K562 (cell line): Measurements from ENCODE around the gene ZNF689. TPM values are rescaled to one million over a fixed set of nuclear protein-coding genes. Genes with fewer than 3 reads are reported as not detected.

Source experiments
- ATAC-seq: fragments of 200-7000 bp; cut with Tn5 transposase; 3 replicates; pipeline ENCODE4 v1.9.1; 2020; ENCODE audit warnings: moderate library complexity
- BruUV-seq: library from RNA; stranded (reverse); fragments of 400-500 nt; replicated peaks from 2 replicates; lab custom pipeline; 2021; lab: Mats Ljungman, UMichigan
- CTCF ChIA-PET: fragments of 300-600 bp; formaldehyde crosslinking; extraction: SDS; loops from one replicate; lab custom pipeline; 2021; ENCODE audit warnings: low intra/inter-chr PET ratio; lab: Yijun Ruan, JAX
- POLR2A ChIA-PET: fragments of 300-600, 350-650 bp; sonication (Branson Sonifier 250); formaldehyde crosslinking; extraction: SDS; loops from one replicate; lab custom pipeline; 2021; ENCODE audit warnings: antibody characterized with exemption, inconsistent platforms; lab: Yijun Ruan, JAX
- DNase-seq, 4 experiments: peaks; one replicate each; pipeline versions ENCODE4 v3.0.0 to v3.0.0-alpha.2; 2011 to 2018; ENCODE audit warnings: low spot score in 3 of 4, mixed read lengths in 3 of 4; ENCODE audit errors: extremely low read depth in 1 of 4
- FAIRE-seq: peaks from 2 replicates; lab custom pipeline; 2011; peaks lifted over from hg19 to GRCh38; lab: Jason Lieb, UNC
- H2AFZ ChIP-seq: 2 replicates; pipeline ENCODE4 v1.6.0; 2011; ENCODE audit warnings: low read depth, low read length, control low read depth, inconsistent platforms
- H3K27ac ChIP-seq: fragments of 200-600 bp; 3 replicates; pipeline ENCODE4 v1.8.0; 2011; ENCODE audit warnings: low read depth, mild to moderate bottlenecking, control low read depth, inconsistent platforms, low read length, moderate library complexity, mixed read lengths; ENCODE audit errors: extremely low read depth
- H3K27me3 ChIP-seq, 2 experiments: fragments of 300-600 bp in 1 of 2; 2 replicates in 1 of 2; 3 replicates in 1 of 2; pipeline versions ENCODE4 v1.6.0 to v1.8.0; 2011; ENCODE audit warnings: inconsistent platforms in 2 of 2, low read length in 2 of 2, mild to moderate bottlenecking in 1 of 2, mixed read lengths in 1 of 2, moderate library complexity in 1 of 2; ENCODE audit not compliant: control insufficient read depth in 2 of 2, insufficient read depth in 2 of 2
- H3K36me3 ChIP-seq: fragments of 300-600 bp; 3 replicates; pipeline ENCODE4 v1.8.0; 2011; ENCODE audit warnings: mild to moderate bottlenecking, low read length, inconsistent platforms; ENCODE audit not compliant: control insufficient read depth, insufficient read depth
- H3K4me1 ChIP-seq, 2 experiments: fragments of 200-600 bp in 1 of 2; replicated peaks in 1 of 2; 2 replicates in 1 of 2; 3 replicates in 1 of 2; pipeline versions ENCODE4 v1.5.1 to v1.8.0; 2011; ENCODE audit warnings: inconsistent platforms in 2 of 2, low read length in 2 of 2, mild to moderate bottlenecking in 1 of 2, mixed read lengths in 1 of 2, moderate library complexity in 1 of 2; ENCODE audit not compliant: control insufficient read depth in 2 of 2, insufficient read depth in 2 of 2
- H3K4me2 ChIP-seq: 2 replicates; pipeline ENCODE4 v1.6.1; 2011; ENCODE audit warnings: low read length, control low read depth, inconsistent platforms, mixed read lengths; ENCODE audit not compliant: insufficient read depth
- H3K4me3 ChIP-seq: fragments of 200-600 bp; sonication (generic), shearing (Covaris generic); 2 replicates; pipeline ENCODE4 v1.5.1; 2016; ENCODE audit warnings: control low read depth, inconsistent platforms
- H3K79me2 ChIP-seq: fragments of 200-600 bp; 3 replicates; pipeline ENCODE4 v1.8.0; 2011; ENCODE audit warnings: low read length, inconsistent platforms; ENCODE audit not compliant: control insufficient read depth, insufficient read depth
- H3K9ac ChIP-seq, 2 experiments: 2 replicates each; pipeline versions ENCODE4 v1.6.0 to v1.6.1; 2011; ENCODE audit warnings: low read depth in 2 of 2, low read length in 2 of 2, control low read depth in 1 of 2, inconsistent platforms in 1 of 2, mild to moderate bottlenecking in 1 of 2, mixed read lengths in 1 of 2; ENCODE audit not compliant: insufficient read depth in 1 of 2
- H3K9me1 ChIP-seq: one replicate; pipeline ENCODE4 v1.6.0; 2011; ENCODE audit warnings: inconsistent platforms, mild to moderate bottlenecking, low read length, moderate library complexity; ENCODE audit not compliant: control insufficient read depth, insufficient read depth
- H3K9me3 ChIP-seq: replicated peaks from 2 replicates; pipeline ENCODE4 v1.5.1; 2011; ENCODE audit warnings: low read depth, low read length, inconsistent platforms; ENCODE audit not compliant: control insufficient read depth, insufficient read depth
- H4K20me1 ChIP-seq: replicated peaks from 2 replicates; pipeline ENCODE4 v1.6.1; 2011; ENCODE audit warnings: low read length, inconsistent platforms, mixed read lengths; ENCODE audit not compliant: control insufficient read depth, insufficient read depth
- CEBPB ChIP-seq: fragments of 450-650 bp; IDR thresholded peaks from 2 replicates; pipeline ENCODE4 v1.6.1; 2016; ENCODE audit warnings: missing genetic modification characterization, missing compliant biosample characterization
- EZH2 ChIP-seq: IDR thresholded peaks from 2 replicates; pipeline ENCODE4 v1.6.1; 2012; ENCODE audit warnings: low read depth, mild to moderate bottlenecking, inconsistent platforms, low read length, borderline replicate concordance
- PBX2 ChIP-seq, 2 experiments: IDR thresholded peaks in 1 of 2; conservative IDR thresholded peaks in 1 of 2; 2 replicates each; pipeline ENCODE4 v1.6.1; 2016; ENCODE audit warnings: low read depth in 2 of 2, mild to moderate bottlenecking in 1 of 2, missing compliant biosample characterization in 1 of 2, missing genetic modification characterization in 1 of 2, moderate library complexity in 1 of 2
- PHB2 ChIP-seq: fragments of 450-650 bp; IDR thresholded peaks from 2 replicates; pipeline ENCODE4 v1.6.1; 2017; ENCODE audit warnings: low read depth
- RBM17 ChIP-seq: fragments of 200-400 bp; formaldehyde crosslinking; IDR thresholded peaks from 2 replicates; pipeline ENCODE4 v1.6.1; 2017; ENCODE audit warnings: low read depth, mild to moderate bottlenecking, low read length, borderline replicate concordance
- SIRT6 ChIP-seq: IDR thresholded peaks from one replicate; pipeline ENCODE4 v1.6.1; 2012; ENCODE audit warnings: low read depth, mild to moderate bottlenecking, control low read depth, inconsistent platforms, low read length, moderate library complexity
- SMARCA4 ChIP-seq: fragments of 450-650 bp; IDR thresholded peaks from 2 replicates; pipeline ENCODE4 v1.6.1; 2016
- SP1 ChIP-seq: sonication (generic); formaldehyde crosslinking; IDR thresholded peaks from 2 replicates; pipeline ENCODE4 v1.8.1; 2022; ENCODE audit warnings: mild to moderate bottlenecking, missing genetic modification reagents
- STAT5A ChIP-seq: IDR thresholded peaks from 2 replicates; pipeline ENCODE4 v1.6.1; 2012; ENCODE audit warnings: low read length, inconsistent platforms, borderline replicate concordance
- TBP ChIP-seq: optimal IDR thresholded peaks from 2 replicates; pipeline ENCODE3; 2011; ENCODE audit warnings: low read depth, low read length, improper control_type of control experiment
- VEZF1 ChIP-seq: fragments of 200-800 bp; sonication (Bioruptor generic); IDR thresholded peaks from 2 replicates; pipeline ENCODE4 v1.6.1; 2017; ENCODE audit warnings: missing genetic modification characterization, missing compliant biosample characterization
- ZKSCAN3 ChIP-seq: fragments of 250-450 bp; sonication (Bioruptor Pico); IDR thresholded peaks from 2 replicates; pipeline ENCODE4 v1.4.0; 2020
- ZNF224 ChIP-seq: sonication (generic); formaldehyde crosslinking; IDR thresholded peaks from 2 replicates; pipeline ENCODE4 v1.8.0; 2022; ENCODE audit warnings: mild to moderate bottlenecking, missing genetic modification reagents
- ZNF561 ChIP-seq: fragments of 450-650 bp; formaldehyde crosslinking; conservative IDR thresholded peaks from 2 replicates; pipeline ENCODE4 v1.4.0; 2020; ENCODE audit warnings: mild to moderate bottlenecking, moderate library complexity
- WGBS: fragments of 100-300 bp; shearing (Covaris generic); methylation state at CpG from one replicate; pipeline ENCODE4 v1.1.6; 2016; ENCODE audit warnings: low coverage, mixed read lengths; ENCODE audit not compliant: insufficient coverage; ENCODE audit errors: missing lambda C conversion rate; 5-methylcytosine and 5-hydroxymethylcytosine counted together
- in situ Hi-C: fragments of 300-500 bp; cut with MboI; formaldehyde crosslinking; loops from 4 replicates; pipeline ENCODE4 v1.15.0; 2018; ENCODE audit warnings: inconsistent platforms, mixed read lengths
- intact Hi-C: fragments of 100-400 bp; cut with micrococcal nuclease; formaldehyde crosslinking; loops from 2 replicates; pipeline ENCODE4 v1.14.2; 2022
- polyA plus RNA-seq, 8 experiments: library from polyadenylated mRNA; depleted of rRNA in 4 of 8; stranded (reverse) in 5 of 8; unstranded in 3 of 8; fragments of >200 nt; fragmentation: Nextera tagmentation in 2 of 8; fragmentation: Illumina TruSeq in 1 of 8; extraction: Ambion mirVana in 2 of 8; extraction: Trizol in 1 of 8; gene quantifications; 2 replicates each; pipeline versions ENCODE4 v1.2.1 to v1.2.3, GENCODE V29; 2011 to 2014; ENCODE audit warnings: inconsistent platforms in 1 of 8, missing spikeins in 1 of 8
- total RNA-seq, 7 experiments: library from RNA; depleted of rRNA in 6 of 7; stranded (reverse); fragments of >200 nt in 6 of 7; fragmentation: Illumina TruSeq in 2 of 7; extraction: Trizol in 2 of 7; gene quantifications; 2 replicates each; pipeline versions ENCODE4 v1.2.1 to v1.2.3, GENCODE V29; 2011 to 2021; ENCODE audit warnings: low replicate concordance in 1 of 7
- TF ChIP-seq, protein P1 (sequence below): IDR thresholded peaks from 2 replicates; pipeline ENCODE4 v1.6.1; 2011; ENCODE audit warnings: borderline replicate concordance, low read depth, mild to moderate bottlenecking, moderate library complexity, low read length; ENCODE audit not compliant: insufficient read depth, poor library complexity, severe bottlenecking

The ZNF689 gene
- total and polyA plus RNA-seq, 9 of the 15 experiments (the other 6 are each of a cell fraction or from before 2014, with no cell fraction given), result 5.4 to 15.4 (median 10.8) TPM

GRCh38 chr16:30571445-30572322 lies 38.5 kb downstream of the ZNF689 start, which contains the start of gene ZNF688:
ZNF688 (minus strand) TSS chr16:30571714; CDS start chr16:30571629, 85 bp downstream.
- peak within 1 kb of the TSS; percentile 88 for H2AFZ ChIP-seq
- FAIRE-seq (peak; percentile 86), ATAC-seq (peak; percentile 88), DNase-seq (peak; percentile 92 to 97 (median 94))
- BruUV-seq, result no TSS peak
- WGBS, result 1% methylated on average over 59 of the region's 67 CpGs
- in situ Hi-C loops (no loop called here), intact Hi-C loops (loop anchor here (1.0 kb wide), 1 partner anchor 35 kb away; no protein-coding TSS in a partner anchor)
- H4K20me1 ChIP-seq, result no peaks in the 10 kb centered on the region
- H3K4me3 ChIP-seq, result peak within 1 kb of the TSS; percentile 65
- H3K9ac ChIP-seq, result peak within 1 kb of the TSS; percentile 71 to 93
- H3K27me3 ChIP-seq, result no peaks in the 10 kb centered on the region
- no peaks in the 10 kb centered on the region for H3K9me3 ChIP-seq
- peaks cover 38% of the 10 kb centered on the region for H3K79me2 ChIP-seq
- H3K4me2 ChIP-seq, result peak within 1 kb of the TSS; percentile 92
- CTCF ChIA-PET, result no interaction called here
- H3K27ac ChIP-seq, result peak within 1 kb of the TSS; percentile 83
- no peaks in the 10 kb centered on the region for H3K9me1 ChIP-seq
- peaks cover 4% of the 10 kb centered on the region; the same call in 1 of the 3 replicates for H3K36me3 ChIP-seq
- POLR2A ChIA-PET, result interaction anchor here (0.5 to 2.8 kb wide), 17 partner anchors 8 to 1198 kb away, joined by 3 to 28 read pairs (median 4); partner anchors contain the start of genes PRR14, SEPHS2, STX4 and ZNF689
- H3K4me1 ChIP-seq, result peaks cover 17 to 36% of the 10 kb centered on the region in 2 experiments
- TF ChIP-seq PHB2, result no peak
- TF ChIP-seq CEBPB (tag), result no peak
- TF ChIP-seq PBX2 (CRISPR knock-in tag; IDR thresholded peaks at IDR 0.05; ENCODE audit: low read depth), result no peak
- TF ChIP-seq PBX2 (tag; conservative IDR thresholded peaks at IDR 0.05; ENCODE audit: low read depth), result peak; percentile 45
- no peak for TF ChIP-seq ZNF561
- TF ChIP-seq, protein P1, sequence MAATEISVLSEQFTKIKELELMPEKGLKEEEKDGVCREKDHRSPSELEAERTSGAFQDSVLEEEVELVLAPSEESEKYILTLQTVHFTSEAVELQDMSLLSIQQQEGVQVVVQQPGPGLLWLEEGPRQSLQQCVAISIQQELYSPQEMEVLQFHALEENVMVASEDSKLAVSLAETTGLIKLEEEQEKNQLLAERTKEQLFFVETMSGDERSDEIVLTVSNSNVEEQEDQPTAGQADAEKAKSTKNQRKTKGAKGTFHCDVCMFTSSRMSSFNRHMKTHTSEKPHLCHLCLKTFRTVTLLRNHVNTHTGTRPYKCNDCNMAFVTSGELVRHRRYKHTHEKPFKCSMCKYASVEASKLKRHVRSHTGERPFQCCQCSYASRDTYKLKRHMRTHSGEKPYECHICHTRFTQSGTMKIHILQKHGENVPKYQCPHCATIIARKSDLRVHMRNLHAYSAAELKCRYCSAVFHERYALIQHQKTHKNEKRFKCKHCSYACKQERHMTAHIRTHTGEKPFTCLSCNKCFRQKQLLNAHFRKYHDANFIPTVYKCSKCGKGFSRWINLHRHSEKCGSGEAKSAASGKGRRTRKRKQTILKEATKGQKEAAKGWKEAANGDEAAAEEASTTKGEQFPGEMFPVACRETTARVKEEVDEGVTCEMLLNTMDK, result no peak
- no peak for TF ChIP-seq STAT5A
- no peak for TF ChIP-seq RBM17
- peak; percentile 83 for TF ChIP-seq VEZF1
- TF ChIP-seq ZKSCAN3 (CRISPR knock-in tag), result no peak
- TF ChIP-seq SIRT6, result no peak
- peak; percentile 83 for TF ChIP-seq TBP
- TF ChIP-seq SMARCA4, result no peak
- TF ChIP-seq EZH2, result no peak
- TF ChIP-seq SP1 (CRISPR knock-in tag), result no peak
- no peak for TF ChIP-seq ZNF224 (CRISPR knock-in tag)
